T47D (cell line): ENCODE measurements around the gene JAM3.
"Not testable (repeated sequence)": the region's sequence is repeated elsewhere in the genome, so short reads cannot be mapped to it uniquely, and the experiment has no call there.

ENCODE experiments used
- DNase-seq, 2 experiments: peaks; one replicate each; pipeline versions ENCODE4 v3.0.0 to v3.0.0-alpha.2; 2011 to 2012; ENCODE audit warnings: low read depth in 1 of 2, low spot score in 1 of 2
- JUND ChIP-seq: IDR thresholded peaks from 2 replicates; pipeline ENCODE4 v1.6.1; 2012; ENCODE audit warnings: low read depth
- in situ Hi-C: cut with HindIII; loops from 2 replicates; pipeline ENCODE4 v1.10.0; 2016; ENCODE audit warnings: low sequenced_read_pairs, low pct_unique_long_range_greater_than_20kb

The JAM3 gene

GRCh38 chr11:134072844-134073243 lies 4.0 kb downstream of the JAM3 start:
- in situ Hi-C loops = no loop called here
- no peak for DNase-seq
- no peak for TF ChIP-seq JUND

- no peak for DNase-seq
- TF ChIP-seq JUND = no peak
- in situ Hi-C loops = no loop called here
Measured at GRCh38 chr11:134074346-134074745, 5.5 kb downstream of the JAM3 start.

GRCh38 chr11:134074766-134075165 lies 5.9 kb downstream of the JAM3 start:
- TF ChIP-seq JUND = no peak
- in situ Hi-C loops = no loop called here
- DNase-seq = no peak

GRCh38 chr11:134079317-134079716 lies 10.4 kb downstream of the JAM3 start:
- in situ Hi-C loops = no loop called here
- no peak for DNase-seq

GRCh38 chr11:134081258-134081657 lies 12.4 kb downstream of the JAM3 start:
- not testable (repeated sequence) for DNase-seq

More at GRCh38 chr11:134079317-134079716, 10.4 kb downstream of the JAM3 start:
- TF ChIP-seq JUND = no peak

GRCh38 chr11:134082990-134083389 lies 14.1 kb downstream of the JAM3 start:
- no peak for TF ChIP-seq JUND
- DNase-seq = no peak
- in situ Hi-C loops = no loop called here

More at GRCh38 chr11:134081258-134081657, 12.4 kb downstream of the JAM3 start:
- in situ Hi-C loops = not testable (repeated sequence)

GRCh38 chr11:134086376-134086775 lies 17.5 kb downstream of the JAM3 start:
- in situ Hi-C loops = no loop called here
- TF ChIP-seq JUND = no peak
- no peak for DNase-seq

GRCh38 chr11:134092006-134092405 lies 23.1 kb downstream of the JAM3 start:
- DNase-seq = peak in 1 of 2 experiments; percentile 38
- in situ Hi-C loops = not testable (repeated sequence)

- DNase-seq = no peak
- in situ Hi-C loops = no loop called here
- no peak for TF ChIP-seq JUND
Measured at GRCh38 chr11:134097166-134097565, 28.3 kb downstream of the JAM3 start.

GRCh38 chr11:134098566-134099184 lies 29.8 kb downstream of the JAM3 start:
- no peak for TF ChIP-seq JUND
- in situ Hi-C loops = no loop called here
- DNase-seq = peak; percentile 52 to 84

GRCh38 chr11:134100171-134100570 lies 31.3 kb downstream of the JAM3 start:
- no peak for TF ChIP-seq JUND
- in situ Hi-C loops = no loop called here
- no peak for DNase-seq

- DNase-seq = no peak
- TF ChIP-seq JUND = no peak
- in situ Hi-C loops = no loop called here
Measured at GRCh38 chr11:134101282-134101681, 32.4 kb downstream of the JAM3 start.

- no peak for DNase-seq
- in situ Hi-C loops = no loop called here
- TF ChIP-seq JUND = no peak
Measured at GRCh38 chr11:134110252-134110815, 41.5 kb downstream of the JAM3 start.

- in situ Hi-C loops, DNase-seq: not testable (repeated sequence)
Measured at GRCh38 chr11:134113787-134114186, 44.9 kb downstream of the JAM3 start.
